ENCODE data around the gene TMEM123.

- TF ChIP-seq EZH2 (IDR thresholded peaks at IDR 0.05; ENCODE audit: borderline replicate concordance, low read depth, low read length, poor library complexity, severe bottlenecking): no peak
- no peak for TF ChIP-seq CTCF (conservative IDR thresholded peaks at IDR 0.05; ENCODE audit: low read depth, low read length)
Measured at GRCh38 chr11:102407901-102408300, 44.7 kb downstream of the TMEM123 start.

Data from A673 (cell line).